Measurements from ENCODE around the gene CHRNE.
A peak's percentile ranks its signal among the peaks of the same experiment; 100 is the strongest.
"Not testable (repeated sequence)": the region's sequence is repeated elsewhere in the genome, so short reads cannot be mapped to it uniquely, and the experiment has no call there.

Gene CHRNE

DNA sequence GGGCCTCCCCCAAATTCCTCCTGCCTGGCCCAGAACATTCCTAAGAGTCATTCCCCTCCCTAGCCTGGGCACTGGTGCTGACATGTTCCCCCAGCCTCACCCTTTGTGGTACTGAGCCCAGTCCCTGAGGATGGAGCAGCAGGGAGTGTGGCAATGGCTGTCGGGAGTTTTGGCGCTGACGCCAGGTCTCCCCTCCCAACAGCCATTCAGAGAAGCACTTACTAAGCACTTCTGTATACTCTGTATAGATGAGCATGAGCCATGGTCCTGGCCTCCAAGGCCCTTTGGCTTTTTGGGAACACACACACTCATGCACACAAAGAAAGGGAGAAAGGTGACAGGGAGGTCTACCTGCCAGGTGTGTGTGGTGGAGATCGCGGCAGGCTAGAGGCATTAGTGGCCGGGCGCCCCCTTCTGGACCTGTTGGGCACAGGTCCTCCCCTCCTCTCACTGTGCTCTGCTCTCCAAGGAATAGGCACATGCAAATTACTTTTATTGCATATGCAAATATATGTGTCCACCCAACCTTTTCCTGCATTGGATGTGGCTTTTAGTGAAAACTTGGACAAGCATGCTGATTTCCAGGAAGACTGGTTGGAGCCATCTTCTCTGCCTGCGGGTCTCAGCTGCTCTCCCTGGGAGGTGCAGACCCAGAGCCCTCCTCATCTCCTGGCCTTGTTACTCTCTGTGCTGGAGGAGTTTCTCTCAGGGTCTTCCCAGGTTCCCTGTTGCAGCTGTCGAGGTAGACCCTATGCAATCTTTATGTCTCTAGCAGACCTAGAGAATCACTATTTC is 20.9 kb downstream of the CHRNE start:
- peak; percentile 70 for DNase-seq

DNA sequence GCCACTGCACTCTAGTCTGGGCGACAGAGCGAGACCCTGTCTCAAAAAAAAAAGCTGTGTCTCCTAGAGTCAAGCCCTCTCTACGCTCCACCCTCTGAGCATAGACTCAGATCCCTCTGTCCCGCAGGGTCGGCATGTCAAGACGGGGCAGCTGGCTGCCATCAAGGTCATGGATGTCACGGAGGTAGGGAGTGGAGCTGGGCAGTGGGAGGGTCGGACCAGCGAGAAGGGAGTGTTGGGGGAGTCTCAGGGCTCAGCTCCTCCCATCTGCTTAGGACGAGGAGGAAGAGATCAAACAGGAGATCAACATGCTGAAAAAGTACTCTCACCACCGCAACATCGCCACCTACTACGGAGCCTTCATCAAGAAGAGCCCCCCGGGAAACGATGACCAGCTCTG is 22.0 kb downstream of the CHRNE start:
- DNase-seq = no peak

DNA sequence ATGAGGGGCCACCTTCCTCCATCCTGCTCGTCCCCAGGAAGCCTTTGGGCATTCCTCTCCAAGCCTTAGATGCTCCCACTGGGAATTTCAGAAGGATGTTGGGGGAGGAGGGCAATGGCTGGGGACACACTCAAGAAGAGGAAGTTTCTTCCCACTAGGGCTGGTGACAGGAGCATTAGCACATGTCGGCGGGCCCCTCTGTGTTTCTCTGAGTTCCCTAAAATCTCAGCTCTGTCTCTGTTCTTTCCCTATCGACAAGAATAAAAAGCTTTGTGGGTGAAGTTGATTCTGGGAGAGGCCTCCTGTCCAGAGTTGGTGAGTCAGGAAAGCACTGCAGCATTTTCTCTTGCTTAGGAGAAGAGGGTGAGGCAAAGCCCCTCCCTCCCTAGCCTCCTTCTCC is 23.3 kb downstream of the CHRNE start:
- DNase-seq = no peak

DNA sequence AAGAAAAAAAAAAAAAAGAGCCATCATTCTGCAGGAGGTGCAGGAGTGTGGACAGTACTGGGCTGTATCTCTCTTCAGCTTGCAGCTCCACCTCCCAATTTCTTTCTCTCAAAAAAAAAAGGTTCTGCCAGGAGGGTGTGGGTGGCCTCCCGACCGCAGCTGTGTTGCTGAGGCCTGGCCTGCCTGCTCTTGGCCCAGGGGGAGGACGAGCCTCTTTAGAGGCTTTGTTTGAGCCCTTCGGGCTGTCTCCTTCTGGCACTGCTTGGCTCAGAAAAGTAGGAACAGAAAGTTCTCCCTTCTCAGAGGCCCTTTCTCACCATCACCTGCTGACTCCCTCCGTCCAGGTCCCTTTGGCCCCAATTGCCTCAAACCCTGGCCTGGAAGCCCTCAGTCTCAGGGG is 25.8 kb downstream of the CHRNE start:
- no peak for DNase-seq

DNA sequence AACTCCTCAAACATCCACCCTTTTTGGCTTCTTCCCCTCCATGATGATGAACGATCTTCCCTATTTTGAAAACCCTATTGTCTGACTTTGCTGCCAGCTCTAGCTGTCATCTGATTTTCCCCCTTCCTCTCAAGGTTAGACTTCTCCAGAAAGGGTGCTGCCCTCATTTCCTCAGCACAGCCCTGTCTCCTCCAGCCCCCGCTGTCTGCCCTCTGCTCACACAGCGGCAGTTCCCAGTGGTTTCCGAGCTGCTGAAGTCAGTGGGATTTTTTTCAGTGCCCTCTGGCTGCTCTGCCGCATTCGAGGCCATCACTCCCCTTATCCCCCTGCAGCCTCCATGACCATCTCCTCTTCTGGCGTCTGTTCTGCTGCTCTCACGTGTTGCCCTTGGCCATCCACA is 30.1 kb downstream of the CHRNE start:
- DNase-seq = no peak

DNA sequence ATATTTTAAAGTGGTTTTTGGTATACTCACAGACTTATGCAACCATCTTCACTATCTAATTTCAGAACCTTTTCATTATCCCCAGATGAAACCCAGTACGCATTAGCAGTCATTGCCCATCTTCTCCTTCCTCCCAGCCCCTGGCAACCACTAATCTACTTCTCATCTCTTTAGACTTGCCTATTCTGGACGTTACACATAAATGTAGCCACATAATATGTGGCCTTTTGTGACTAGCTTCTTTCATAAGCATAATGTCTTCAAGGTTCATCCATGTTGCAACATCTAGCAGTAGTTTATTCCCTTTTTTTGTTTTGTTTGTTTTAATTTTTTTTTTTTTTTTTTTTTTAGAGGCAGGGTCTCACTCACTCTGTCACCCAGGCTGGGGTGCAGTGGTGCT is 32.0 kb downstream of the CHRNE start:
- DNase-seq = no peak

DNA sequence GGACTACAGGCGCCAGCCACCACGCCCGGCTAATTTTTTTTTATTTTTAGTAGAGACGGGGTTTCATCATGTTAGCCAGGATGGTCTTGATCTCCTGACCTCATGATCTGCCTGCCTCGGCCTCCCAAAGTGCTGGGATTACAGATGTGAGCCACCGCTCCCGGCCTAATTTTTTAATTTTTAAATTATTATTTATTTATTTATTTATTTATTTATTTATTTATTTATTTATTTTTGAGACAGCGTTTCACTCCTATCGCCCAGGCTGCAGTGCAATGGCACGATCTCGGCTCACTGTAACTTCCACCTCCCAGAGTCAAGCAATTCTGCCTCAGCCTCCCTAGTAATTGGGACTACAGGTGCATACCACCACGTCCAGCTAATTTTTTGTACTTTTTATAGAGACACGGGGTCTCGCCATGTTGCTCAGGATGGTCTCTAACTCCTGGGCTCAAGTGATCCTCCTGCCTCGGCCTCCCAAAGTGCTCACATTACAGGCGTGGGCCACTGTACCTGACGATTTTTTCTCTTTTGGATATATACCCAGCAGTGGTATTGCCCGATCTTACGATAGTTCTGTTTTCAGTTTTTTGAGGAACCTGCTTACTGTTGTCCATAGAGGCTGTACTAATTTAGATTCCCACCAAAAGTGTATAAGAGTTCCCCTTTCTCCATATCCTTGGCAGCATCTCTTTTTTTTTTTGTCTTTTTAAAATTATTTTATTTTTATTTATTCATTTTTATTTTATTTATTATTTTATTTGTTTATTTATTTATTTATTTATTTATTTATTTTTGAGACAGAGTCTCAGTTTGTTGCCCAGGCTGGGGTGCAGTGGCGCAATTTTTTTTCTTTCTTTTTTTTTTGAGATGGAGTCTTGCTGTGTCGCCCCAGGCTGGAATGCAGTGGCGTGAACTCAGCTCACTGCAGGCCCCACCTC is 33.6 kb downstream of the CHRNE start:
- not testable (repeated sequence) for DNase-seq

DNA sequence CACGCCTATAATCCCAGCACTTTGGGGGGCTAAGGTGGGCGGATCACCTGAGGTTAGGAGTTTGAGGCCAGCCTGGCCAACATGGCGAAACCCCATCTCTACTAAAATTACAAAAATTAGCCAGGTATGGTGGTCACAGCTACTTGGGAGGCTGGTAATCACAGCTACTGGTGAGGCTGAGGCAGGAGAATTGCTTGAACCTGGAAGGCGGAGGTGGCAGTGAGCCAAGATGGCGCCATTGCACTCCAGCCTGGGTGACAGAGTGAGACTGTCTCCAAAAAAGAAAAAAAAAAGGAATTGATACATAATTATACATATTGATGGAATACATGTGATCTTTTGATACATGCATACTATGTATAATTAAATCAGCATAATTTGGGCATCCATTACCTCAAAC is 35.4 kb downstream of the CHRNE start:
- not testable (repeated sequence) for DNase-seq

DNA sequence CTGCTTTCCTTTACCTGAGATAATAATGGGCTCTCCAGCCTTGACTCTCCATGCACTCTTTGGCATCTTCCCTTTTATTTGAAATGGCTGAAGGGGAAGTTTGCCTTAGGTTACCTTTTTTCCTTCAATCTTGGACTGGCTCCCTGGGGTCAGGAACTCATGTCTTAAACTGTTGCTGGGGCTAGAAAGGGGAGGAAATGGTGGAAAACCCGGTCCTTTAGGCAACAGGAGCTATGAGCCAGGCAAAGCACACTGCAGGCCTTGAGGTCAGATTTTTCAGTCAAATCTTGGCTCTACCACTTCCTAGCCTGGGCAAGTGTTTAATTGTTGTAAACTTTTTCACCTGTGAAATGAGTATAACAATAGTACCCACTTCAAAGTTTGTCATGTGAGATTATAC is 39.6 kb downstream of the CHRNE start:
- DNase-seq = no peak

DNA sequence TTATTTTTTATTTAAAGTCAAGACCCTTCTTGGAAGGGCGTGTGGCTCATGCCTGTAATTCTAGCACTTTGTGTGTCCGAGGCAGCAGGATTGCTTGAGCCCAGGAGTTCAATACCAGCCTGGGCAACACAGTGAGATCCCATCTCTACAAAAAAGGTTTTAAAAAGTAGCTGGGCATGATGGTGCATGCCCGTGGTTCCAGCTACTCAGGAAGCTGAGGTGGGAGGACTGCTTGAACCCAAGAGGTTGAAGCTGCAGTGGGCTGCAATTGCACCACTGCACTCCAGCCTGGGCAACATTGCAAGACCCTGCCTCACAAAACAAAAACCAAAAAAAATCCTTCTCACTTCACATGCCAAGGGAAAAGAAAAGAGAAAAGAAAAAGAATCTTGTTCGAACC is 40.2 kb downstream of the CHRNE start:
- no peak for DNase-seq

DNA sequence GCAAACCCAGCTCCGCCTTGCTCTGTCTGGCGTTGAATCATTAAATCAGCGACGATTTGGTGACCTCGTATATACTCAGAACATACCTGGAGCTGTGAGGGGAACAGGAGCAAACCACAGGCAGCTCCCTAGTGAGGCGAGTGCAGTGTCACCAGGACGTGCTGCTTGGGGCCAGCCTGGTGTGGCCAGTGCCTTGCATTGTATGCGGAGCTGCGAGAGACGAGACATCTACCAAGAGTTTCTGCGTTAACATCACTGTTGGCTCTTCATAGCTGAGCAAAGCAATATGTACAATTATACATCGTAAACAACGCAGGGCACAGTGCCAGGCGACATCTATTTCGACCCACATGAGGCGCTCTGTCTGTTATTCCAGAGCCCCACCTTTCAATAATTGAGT is 41.8 kb downstream of the CHRNE start:
- no peak for DNase-seq

DNA sequence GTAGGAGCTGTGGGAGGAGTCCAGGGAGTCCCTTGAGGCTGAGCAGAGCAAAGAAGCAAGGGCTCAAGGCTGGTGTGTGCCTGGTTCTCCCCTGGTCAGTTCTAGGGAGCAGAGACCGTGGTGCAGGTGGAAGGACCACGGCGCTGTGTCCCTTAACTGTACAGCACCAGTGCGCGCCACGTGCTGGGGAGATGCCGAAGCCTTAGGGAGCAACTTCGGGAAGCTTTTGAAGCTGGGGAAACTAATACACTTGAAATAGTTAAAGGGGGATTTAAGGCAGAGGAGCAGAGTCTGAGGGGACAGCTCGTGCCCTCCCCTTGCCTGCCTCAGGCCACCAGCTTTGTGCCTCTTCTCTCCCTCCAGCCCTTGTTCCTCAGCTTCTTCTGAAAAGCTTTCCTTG is 42.2 kb downstream of the CHRNE start:
- no peak for DNase-seq

DNA sequence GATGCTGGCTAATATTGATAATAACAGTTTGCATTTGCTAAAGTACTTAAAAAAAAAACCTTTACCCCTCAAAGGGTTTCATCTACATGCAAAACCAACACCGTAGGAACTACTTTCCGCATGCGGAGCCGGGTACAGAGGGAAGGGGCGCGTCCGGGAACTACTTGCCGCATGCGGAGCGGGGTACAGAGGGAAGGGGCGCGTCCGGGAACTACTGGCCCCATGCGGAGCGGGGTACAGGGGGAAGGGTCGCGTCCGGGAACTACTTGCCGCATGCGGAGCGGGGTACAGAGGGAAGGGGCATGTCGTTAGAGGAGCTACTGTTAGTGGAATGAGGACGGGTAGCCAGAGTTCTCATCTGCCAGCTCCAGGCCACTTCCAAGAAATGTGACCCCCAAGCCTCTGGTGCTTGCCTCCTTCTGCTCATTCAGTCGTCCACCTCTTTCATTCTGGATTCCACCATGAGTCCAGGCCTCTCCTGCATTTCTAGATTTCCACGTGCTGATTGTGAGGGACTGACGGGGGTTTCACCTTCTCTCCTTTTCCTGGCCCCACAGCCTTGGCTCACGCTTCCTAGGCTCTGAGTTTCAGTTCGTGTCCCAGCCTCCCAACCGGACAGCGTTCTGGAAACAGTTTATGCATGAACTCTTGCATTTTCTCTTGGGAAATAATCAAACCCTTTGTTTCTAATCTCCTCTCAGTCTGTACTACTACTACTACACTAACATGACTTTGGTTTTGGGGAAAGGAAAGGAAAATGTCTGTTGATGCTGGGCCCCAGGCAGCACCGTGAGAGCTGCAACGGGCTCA is 42.9 kb downstream of the CHRNE start:
- no peak for DNase-seq

DNA sequence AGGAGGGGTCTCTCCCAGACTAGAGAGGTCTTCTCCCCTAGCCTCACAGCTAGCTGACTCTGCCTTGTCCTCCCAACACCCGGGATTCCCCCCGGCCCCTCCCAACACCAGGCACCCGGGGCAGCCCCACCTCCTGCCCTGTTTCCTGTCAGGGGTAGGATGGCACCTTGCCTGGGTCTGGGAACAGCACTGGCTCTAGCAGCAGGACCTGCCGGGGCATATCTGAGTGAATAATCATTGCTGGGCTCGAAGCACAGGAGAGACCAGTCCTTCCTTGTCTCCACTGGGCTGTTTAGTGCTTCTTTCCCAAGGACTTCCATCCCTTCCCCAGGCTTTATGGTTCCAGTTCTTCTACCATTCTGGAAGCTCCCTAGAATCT is 44.0 kb downstream of the CHRNE start:
- no peak for DNase-seq

DNA sequence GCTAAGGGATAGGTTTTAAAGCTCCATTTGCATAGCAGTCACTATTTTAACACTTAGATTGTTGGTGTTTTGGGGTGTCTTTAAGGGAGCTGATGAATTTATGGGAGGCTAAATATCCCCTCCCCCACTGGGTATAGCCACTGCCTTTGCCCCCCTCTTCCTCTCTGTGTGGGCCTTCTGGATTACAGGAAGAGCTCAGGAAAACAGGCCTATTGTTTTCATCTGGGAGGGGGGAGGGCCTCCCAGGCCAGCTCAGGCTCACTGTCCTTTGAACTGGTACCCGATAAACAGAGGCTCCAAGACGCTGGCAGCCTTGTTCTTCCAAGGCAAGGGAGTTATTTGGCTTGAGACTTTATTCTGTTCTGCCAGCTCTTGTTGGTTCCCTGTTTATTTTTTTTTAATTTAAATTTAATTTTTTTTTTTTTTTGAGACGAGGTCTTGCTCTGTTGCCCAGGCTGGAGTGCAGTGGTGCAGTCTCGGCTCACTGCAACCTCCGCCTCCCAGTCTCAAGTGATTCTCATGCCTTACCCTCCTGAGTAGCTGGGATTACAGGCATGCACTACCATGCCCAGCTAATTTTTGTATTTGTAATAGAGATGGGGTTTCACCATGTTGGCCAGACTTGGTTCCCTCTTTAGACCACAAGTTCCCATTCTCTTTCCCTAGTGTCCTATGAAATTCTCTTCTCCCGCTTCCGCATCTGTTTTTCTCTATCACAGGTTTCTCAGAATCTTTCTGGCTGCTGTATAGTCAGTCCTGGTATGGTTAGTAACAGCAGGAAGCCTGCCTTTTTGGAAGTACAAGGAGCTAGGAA is 44.6 kb downstream of the CHRNE start:
- no peak for DNase-seq

DNA sequence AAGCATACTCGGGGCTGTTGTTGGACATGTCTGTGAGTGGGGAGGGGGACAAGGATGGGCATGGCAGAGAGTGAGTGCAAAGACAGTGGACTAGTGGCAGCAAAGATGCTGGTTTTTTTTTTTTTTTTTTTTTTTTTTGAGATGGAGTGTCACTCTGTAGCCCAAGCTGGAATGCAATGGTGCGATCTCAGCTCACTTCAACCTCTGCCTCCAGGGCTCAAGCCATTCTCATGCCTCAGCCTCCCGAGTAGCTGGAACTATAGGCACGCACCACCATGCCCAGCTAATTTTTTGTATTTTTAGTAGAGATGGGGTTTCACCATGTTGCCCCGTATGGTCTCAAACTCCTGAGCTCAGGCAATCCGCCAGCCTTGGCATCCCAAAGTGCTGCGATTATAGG is 45.6 kb downstream of the CHRNE start:
- DNase-seq = not testable (repeated sequence)

DNA sequence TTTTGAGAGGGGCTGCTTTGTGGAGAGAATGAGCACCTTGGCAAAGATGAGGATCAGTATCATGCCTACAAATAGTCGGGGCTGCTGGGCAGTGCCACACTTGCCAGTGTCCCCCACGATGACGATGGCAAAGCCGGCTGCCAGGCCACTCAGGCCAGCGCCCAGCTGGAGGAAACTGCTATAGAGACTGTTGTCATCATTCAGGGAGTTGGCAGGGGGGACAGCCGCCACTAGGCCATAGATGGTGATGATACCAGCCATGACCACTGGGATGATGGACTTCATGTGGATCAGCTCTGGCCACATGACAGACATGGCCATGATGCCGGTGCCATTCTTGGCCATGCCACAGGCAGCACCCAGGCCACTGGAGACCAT is 46.0 kb downstream of the CHRNE start:
- DNase-seq = no peak

DNA sequence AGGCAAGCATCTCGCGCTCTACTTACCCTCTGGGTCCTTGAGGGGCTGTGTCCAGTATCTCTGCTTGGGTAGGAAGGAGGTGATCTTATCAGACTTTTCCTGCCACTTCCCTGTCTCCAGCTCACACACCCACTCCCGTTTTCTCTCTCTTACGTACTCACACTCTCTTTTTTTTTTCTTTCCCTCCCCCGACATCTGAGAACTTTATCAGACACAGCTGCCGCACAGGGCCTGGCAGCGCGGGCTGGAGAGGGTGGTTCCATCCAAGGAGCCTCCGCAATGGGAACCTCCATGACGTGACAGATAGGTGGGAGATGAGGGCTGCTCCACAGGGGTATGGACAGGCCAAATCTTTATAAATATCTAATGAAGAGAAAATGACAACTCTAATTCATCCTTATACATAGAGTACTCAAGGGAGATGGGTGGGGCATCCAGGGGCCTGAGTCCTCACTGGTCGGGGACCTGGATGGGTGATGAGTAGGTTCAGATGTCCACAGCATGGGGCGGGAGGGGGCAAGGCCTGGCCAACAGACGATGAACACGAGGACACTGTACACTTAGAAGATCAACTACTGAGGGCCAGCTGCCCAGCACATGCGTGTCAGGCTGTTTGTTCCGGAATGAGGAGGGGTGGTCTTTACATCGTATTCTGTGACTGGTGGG is 46.5 kb downstream of the CHRNE start:
- DNase-seq = no peak

DNA sequence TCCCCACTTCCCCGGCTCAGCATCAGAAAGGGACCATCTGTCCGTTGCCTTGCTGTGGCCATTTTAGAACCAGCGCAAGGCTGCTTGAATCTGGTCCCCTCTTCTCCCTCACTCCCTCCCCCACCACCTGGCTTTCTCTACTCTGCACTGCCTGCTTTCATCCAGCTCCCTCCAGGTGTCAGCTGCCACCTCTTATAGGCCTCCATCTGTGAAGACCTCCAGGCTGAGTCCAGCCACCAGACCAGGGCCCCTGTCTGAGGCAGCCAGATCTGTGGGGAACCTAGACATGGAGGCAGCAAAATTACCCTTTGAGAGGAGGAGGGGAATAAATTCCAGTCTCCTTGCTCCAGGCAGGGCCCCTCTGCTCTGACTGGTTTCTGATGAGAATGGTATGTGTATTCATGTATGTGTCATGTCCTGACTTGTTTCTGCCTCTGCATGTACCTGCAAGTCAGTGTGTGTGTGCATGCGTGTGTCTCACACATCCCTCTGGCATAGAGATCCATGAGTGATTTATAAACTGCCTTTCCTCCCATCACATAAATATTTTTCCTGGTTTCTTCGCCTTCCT is 48.7 kb downstream of the CHRNE start:
- DNase-seq = no peak

DNA sequence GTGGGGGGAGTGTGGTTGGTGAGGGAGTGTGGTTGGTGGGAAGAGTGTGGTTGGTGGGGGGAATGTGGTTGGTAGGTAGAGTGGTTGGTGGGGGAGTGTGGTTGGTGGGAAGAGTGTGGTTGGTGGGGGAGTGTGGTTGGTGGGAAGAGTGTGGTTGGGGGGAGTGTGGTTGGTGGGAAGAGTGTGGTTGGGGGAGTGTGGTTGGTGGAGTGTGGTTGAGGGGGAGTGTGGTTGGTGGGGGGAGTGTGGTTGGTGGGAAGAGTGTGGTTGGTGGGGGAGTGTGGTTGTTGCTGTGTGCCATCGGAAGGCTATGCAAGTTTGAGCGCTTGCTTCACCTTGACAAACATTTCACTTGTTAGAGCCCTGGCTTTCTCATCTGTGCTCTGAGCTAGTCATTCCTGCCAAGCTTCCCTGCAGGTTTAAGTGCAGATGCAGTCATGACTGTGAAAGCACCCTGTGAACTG is 49.7 kb downstream of the CHRNE start:
- DNase-seq = no peak

DNA sequence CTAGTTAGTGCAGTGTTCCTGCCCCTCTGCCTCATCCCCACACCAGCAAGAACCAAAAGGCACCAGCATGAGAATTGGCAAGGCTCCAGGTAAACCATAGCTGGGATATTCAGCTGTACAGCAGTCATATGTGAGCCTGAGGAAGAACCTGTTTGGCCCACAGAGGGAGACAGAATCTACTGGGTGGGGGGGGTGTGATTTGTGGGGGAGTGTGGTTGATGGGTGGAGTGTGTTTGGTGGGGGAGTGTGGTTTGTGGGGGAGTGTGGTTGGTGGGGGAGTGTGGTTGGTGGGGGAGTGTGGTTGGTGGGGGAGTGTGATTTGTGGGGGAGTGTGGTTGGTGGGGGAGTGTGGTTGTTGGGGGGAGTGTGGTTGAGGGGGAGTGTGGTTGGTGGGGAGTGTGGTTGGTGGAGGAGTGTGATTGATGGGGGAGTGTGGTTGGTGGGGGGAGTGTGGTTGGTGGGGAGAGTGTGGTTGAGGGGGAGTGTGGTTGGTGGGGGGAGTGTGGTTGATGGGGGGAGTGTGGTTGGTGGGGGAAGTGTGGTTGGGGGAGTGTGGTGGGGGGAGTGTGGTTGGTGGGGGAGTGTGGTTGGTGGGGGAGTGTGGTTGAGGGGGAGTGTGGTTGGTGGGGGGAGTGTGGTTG is 50.2 kb downstream of the CHRNE start:
- DNase-seq = no peak
